ENCODE measurements around the gene KLHDC1. TPM values are rescaled to one million over a fixed set of nuclear protein-coding genes. Genes with fewer than 3 reads are reported as not detected.
"Not testable (repeated sequence)": the region's sequence is repeated elsewhere in the genome, so short reads cannot be mapped to it uniquely, and the experiment has no call there.

KLHDC1 gene
- total RNA-seq, 1 donor from 2014 or later, result 3.5 TPM

DNA sequence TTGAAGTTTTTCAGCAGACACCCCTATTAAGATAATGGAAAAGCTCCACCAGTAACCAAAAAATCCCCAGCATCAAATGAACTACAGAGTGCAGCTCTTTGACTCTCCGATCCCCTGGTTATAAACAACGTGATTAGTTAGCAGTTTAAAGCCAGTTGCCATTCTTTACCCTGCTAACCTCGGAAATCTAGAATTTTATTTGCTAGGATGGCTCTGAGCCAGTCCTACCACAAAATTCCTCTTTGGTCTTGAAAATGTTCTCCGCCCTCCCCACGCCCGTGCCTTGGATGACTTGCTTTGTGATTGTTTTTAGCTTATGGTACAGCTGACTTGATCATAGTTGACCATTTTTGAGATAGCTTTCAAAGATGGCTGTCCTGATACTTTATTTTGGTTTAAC, 76.3 kb downstream of the KLHDC1 start:
- H3K9me3 Mint-ChIP-seq, result no peaks in the 10 kb centered on the region
- peaks cover 27% of the 10 kb centered on the region for H3K4me1 Mint-ChIP-seq (ENCODE audit: unreplicated experiment)
- no peak for TF ChIP-seq CTCF (conservative IDR thresholded peaks at IDR 0.05)
- peak overlapping the region; percentile 99 for H3K4me3 Mint-ChIP-seq
- H3K27me3 Mint-ChIP-seq, result no peaks in the 10 kb centered on the region
- H3K36me3 Mint-ChIP-seq, result peaks cover 3% of the 10 kb centered on the region
- H3K27ac Mint-ChIP-seq, result peak overlapping the region; percentile 99
- no peak for DNase-seq (ENCODE audit: extremely low spot score, unreplicated experiment)

DNA sequence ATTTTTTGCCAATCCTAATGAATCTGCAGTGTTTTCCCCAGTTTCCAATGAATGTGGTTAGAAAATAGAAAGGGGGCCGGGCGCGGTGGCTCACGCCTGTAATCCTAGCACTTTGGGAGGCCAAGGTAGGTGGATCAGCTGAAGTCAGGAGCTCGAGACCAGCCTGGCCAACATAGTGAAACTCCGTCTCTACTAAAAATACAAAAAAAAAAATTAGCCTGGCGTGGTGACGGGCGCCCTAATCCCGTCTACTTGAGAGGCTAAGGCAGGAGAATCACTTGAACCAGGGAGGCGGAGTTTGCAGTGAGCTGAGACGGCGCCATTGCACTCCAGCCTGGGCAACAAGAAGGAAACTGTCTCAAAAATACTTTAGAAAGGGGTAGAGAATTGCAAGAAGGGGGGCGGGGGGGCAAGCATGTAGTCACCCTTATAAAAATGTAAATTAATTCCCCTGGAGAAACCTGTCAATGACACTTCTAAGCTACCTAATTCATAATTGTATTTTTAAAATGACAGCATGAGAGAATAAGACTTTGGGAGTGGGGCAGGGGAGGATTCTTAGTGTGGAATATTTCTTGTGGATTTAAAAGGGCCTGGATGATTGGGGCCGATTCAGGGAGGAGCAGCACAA, 76.8 kb downstream of the KLHDC1 start:
- H3K9me3 Mint-ChIP-seq, result no peaks in the 10 kb centered on the region
- no peak for DNase-seq (ENCODE audit: extremely low spot score, unreplicated experiment)
- TF ChIP-seq CTCF (conservative IDR thresholded peaks at IDR 0.05), result no peak
- H3K27me3 Mint-ChIP-seq, result no peaks in the 10 kb centered on the region
- peak overlapping the region; percentile 99 for H3K4me3 Mint-ChIP-seq
- peaks cover 27% of the 10 kb centered on the region for H3K4me1 Mint-ChIP-seq (ENCODE audit: unreplicated experiment)
- H3K27ac Mint-ChIP-seq, result peak overlapping the region; percentile 99
- H3K36me3 Mint-ChIP-seq, result peaks cover 5% of the 10 kb centered on the region

DNA sequence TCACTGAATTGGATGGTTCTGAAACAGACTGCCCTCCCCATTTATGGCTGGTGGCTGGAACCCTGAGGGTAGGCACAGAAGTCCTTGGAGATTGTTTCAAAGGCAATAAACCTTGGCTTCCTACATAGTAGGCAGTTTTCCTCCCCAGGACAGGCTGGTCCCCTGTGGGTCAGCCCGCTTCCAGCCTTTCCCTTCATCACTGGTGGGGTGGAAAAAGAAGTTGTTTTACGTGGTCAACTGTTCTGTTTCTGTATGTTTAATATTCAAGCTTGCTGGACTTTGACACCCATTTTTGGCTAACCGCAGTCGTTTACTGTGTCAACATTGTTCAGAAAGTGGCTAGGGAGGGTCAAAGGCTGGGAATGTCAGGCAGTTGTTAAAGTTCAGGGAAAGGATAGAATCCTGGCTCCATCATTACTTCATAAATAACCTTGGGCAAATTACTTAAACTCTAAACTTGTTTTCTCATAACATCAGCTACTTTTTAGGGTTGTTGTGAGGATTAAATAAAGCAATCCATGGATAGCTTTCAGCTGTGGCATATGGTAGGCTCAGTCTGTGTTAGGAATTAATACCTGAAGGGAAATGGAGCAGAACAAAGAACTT, 77.4 kb downstream of the KLHDC1 start:
- Mint-ChIP-seq H3K4me1 (ENCODE audit: unreplicated experiment) (peaks cover 27% of the 10 kb centered on the region), H3K4me3 (peak overlapping the region; percentile 99), H3K27ac (peak overlapping the region; percentile 99), H3K27me3 (no peaks in the 10 kb centered on the region), H3K36me3 (peaks cover 11% of the 10 kb centered on the region), H3K9me3 (no peaks in the 10 kb centered on the region)
- no peak for TF ChIP-seq CTCF (conservative IDR thresholded peaks at IDR 0.05)
- DNase-seq (ENCODE audit: extremely low spot score, unreplicated experiment), result no peak

DNA sequence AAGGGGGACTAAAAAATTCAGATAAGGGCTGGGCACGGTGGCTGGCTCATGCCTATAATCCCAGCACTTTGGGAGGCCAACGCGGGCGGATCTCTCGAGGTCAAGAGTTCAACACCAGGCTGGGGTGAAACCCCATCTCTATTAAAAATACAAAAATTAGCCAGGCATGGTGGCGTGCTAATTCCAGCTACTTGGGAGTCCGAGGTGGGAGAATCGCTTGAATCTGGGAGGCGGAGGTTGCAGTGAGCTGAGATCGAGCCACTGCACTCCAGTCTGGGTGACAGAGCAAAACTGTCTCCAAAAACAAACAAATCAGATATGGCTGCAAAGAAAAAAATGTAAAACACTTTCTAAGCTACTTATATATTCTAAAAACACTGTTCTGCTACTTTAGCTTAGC, 78.8 kb downstream of the KLHDC1 start:
- Mint-ChIP-seq H3K27ac (peak overlapping the region; percentile 99), H3K36me3 (peaks cover 17% of the 10 kb centered on the region), H3K4me1 (ENCODE audit: unreplicated experiment) (peaks cover 27% of the 10 kb centered on the region), H3K4me3 (peak overlapping the region; percentile 16)
- not testable (repeated sequence) for DNase-seq (ENCODE audit: extremely low spot score, unreplicated experiment); H3K9me3 Mint-ChIP-seq; H3K27me3 Mint-ChIP-seq

- Mint-ChIP-seq H3K27ac (no peak overlapping the region), H3K4me3 (no peak overlapping the region), H3K36me3 (peaks cover 26% of the 10 kb centered on the region), H3K4me1 (ENCODE audit: unreplicated experiment) (peaks cover 26% of the 10 kb centered on the region), H3K27me3 (no peaks in the 10 kb centered on the region), H3K9me3 (no peaks in the 10 kb centered on the region)
- no peak for DNase-seq (ENCODE audit: extremely low spot score, unreplicated experiment)
- TF ChIP-seq CTCF (conservative IDR thresholded peaks at IDR 0.05), result no peak
Observed at GRCh38 chr14:49774106-49774505, 81.2 kb downstream of the KLHDC1 start.

DNA sequence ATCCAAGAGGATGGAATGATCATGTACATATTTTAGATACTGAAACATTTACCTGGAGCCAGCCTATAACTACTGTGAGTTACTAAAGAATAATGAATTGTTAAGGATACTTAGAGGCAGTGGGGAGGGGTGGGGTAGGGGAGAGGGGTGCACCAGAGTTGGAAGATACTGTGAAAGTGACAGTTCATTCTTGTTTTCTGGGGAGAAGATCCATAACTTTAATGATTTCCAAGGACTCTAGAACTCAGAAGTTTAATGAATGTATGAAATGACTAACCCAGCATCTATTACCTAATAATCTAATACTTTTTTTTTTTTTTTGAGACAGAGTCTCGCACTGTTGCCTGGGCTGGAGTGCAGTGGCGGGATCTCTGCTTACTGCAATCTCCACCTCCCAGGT, 85.5 kb downstream of the KLHDC1 start:
- Mint-ChIP-seq H3K36me3 (peaks cover 41% of the 10 kb centered on the region), H3K4me1 (ENCODE audit: unreplicated experiment) (no peaks in the 10 kb centered on the region), H3K27me3 (no peaks in the 10 kb centered on the region), H3K4me3 (no peak overlapping the region), H3K9me3 (no peaks in the 10 kb centered on the region), H3K27ac (no peak overlapping the region)
- DNase-seq (ENCODE audit: extremely low spot score, unreplicated experiment), result no peak
- TF ChIP-seq CTCF (conservative IDR thresholded peaks at IDR 0.05), result no peak

GRCh38 chr14:49781040-49781439, 88.1 kb downstream of the KLHDC1 start:
- peak overlapping the region; percentile 24 for H3K27ac Mint-ChIP-seq
- not testable (repeated sequence) for H3K9me3 Mint-ChIP-seq; H3K4me1 Mint-ChIP-seq (ENCODE audit: unreplicated experiment); H3K27me3 Mint-ChIP-seq; H3K4me3 Mint-ChIP-seq; DNase-seq (ENCODE audit: extremely low spot score, unreplicated experiment)
- peaks cover 37% of the 10 kb centered on the region for H3K36me3 Mint-ChIP-seq
